NK-92 treated with Interleukin-12 subunit alpha and Interleukin-12 subunit beta, amount 100 ng/mL, for 24 hours (cell line): Measurements from ENCODE around the gene TOGARAM2.

ENCODE experiments used
- DNase-seq: peaks from one replicate; lab custom pipeline; 2025; lab: John Stamatoyannopoulos, UW

Gene TOGARAM2

GRCh38 chr2:29023188-29023587 is 42.1 kb downstream of the TOGARAM2 start:
- DNase-seq = no peak

DNA sequence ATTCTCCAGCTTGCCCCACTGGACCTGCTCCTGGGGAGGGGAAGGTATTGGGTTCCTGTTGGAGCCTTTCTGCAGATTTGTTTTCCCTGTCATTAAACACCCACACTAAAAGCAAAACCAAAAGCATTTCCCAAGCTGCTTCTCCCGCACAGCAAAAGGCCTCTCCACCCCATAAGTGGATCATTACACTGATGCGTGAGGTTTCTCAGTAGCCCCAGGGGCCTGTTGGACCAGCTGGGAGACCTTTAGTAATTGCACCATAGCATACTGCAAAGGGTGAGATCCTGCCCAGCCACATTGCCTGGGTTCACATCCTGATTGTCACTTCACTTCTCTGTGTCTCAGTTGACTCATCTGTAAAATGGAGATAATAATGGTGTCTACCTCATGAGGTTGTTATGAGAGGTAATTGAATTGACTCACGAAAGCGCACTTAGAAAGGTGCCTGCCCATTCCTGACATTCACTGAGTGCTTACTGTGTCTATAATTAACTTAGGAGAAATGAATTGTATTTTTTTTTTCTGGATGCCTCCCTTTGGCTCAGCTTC is 43.9 kb downstream of the TOGARAM2 start:
- no peak for DNase-seq

DNA sequence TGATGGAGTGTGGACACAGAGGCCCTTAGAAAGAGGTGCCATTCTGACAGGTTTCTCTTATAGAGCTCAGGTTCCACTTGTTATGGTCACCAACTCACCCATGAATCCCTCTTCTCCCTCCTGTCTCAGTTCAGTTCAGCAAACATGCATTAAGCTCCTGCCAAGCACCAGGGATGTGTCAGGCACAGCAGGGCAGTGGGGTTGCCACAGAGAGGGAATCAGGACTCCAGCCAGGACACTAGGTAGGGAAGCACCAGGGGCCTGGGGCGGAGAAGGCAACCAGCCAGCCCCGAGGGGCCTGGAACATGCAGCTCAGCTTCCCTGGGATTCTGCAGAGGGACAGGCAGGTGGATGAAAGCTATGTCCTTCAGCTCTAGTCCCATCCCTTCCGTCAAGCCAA is 44.6 kb downstream of the TOGARAM2 start:
- DNase-seq = no peak

DNA sequence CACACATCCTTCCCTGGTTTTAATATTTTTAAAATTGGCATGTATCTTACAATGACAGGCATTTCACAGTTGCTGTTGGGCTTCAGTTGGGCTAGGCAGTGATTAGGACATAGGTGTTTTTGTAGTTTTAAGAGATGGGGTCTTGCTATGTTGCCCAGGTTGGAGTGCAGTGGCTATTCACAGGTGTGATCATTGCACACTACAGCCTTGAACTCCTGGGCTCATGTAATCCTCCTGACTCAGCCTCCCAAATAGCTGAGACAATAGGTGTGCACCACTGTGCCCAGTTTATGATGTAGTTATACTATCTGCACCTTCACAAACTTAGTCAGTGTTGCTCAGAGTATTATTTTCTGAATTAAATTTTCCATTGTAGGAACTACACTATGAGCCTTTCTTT is 49.9 kb downstream of the TOGARAM2 start:
- no peak for DNase-seq

- DNase-seq = no peak
Measured at GRCh38 chr2:29032189-29032588, 51.1 kb downstream of the TOGARAM2 start.

- DNase-seq = no peak
Measured at GRCh38 chr2:29033172-29033571, 52.1 kb downstream of the TOGARAM2 start.

DNA sequence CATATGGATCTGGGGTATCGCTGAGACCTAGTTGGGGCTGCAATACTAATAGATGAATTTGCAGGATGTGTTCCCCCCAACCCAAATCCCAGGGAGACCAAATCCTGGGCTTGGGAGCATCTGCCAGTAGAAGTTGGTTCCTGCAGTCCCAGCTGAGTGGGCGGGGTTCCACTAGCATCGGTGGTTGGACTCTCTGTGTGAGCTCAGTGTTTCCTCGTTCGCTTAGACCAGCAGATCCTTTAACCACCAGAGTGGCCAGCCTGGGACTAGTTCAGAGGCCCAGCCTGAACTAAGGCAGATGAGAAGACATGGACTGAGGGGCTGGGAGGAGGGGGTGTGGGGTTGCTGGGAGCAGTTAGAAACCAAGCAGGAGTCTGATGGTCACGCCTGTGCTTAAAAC is 52.6 kb downstream of the TOGARAM2 start:
- DNase-seq = no peak

DNA sequence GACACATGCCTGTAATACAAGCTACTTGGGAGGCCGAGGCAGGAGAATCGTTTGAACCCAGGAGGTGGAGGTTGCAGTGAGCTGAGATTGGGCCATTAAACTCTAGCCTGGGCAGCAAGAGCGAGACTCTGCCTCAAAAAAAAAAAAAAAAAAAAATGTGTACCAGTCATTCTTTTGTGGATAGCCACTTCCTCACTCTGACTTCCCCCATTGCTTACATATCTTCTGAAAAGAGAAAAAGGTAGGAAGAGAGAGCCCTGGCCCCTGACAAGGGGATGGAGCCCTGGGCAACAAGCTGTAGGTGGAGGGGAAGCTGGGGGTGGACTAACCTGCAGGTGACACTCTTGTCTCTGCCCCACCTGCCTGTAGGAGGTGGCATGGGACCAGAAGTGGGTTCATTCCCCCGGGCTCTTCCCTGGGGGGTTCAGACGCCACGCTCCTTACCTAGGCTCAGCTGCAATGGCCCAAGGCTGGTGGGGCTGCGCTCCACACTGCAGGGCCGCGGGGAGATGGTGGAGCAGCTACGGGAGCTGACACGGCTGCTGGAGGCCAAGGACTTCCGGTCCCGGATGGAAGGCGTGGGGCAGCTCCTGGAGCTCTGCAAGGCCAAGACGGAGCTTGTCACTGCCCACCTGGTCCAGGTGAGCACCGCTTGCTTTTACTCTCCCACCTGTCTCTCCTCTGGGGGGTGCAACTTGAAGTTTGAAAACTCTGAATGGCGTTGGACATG is 54.1 kb downstream of the TOGARAM2 start:
- no peak for DNase-seq

- no peak for DNase-seq
Measured at GRCh38 chr2:29039718-29040480, 58.8 kb downstream of the TOGARAM2 start.

DNA sequence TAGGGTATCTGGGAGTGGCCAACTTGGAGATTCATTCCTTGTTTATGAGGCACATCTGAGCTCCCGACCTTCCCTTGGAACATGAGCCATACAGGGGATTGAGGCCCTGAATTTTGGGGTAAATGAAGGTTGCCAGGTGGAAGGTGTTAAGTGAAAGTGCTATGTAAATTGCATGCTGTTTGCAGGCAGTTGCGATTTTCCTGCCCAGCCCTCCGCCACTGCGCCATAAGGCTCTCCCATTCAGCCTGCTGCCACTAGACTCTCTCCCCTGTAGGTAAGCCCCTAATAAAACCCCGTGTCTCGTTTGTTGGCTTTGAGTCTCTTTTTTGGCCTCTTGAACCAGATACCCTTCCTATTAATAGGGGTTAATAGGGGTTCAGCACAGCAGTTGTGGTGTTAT is 59.5 kb downstream of the TOGARAM2 start:
- DNase-seq = no peak

GRCh38 chr2:29041161-29041660 is 60.1 kb downstream of the TOGARAM2 start:
- DNase-seq = no peak

DNA sequence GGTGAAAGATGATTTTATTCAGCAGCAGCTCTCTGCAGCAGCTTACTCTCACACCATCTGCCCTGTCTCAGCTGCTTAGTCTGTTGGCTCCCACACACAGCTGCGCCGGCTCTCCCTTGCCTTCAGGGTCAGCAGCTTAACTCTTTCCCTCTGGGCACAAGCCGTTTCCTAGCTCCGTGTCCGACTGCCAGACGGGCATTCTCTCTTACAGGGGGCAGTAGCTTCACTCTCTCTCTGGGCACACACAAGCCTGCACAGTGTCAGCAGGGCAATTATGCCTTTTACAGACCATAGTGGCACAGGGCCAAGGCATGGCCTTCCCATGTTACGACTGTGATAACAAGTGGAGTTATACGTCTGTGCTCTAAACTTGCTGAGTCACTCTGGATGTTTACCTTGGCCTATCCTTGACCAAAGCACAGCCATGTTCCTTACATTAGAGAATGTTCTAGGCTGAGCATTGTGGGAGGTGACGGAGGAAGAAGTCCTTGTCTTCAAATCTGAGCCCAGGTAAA is 61.5 kb downstream of the TOGARAM2 start:
- DNase-seq = no peak

DNA sequence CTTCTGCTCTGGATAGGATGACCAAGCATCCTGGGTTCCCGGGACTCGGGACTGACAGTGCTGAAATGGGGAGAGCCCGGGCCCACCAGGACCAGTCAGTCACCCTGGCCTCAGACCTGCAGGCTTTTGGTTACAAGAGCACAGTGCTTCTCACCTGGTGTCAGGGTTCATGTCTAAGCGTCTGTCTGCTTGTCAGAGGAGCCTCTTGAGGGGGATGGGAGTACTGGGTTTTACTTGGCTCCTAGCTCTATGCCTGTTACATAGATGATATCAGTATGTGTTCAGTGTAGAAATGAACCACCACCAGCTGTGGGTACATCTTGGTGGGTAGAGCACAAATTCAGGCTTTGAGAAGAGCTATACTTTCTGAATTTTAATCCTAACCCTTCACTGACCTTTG is 63.4 kb downstream of the TOGARAM2 start:
- DNase-seq = no peak

GRCh38 chr2:29046321-29046720 is 65.2 kb downstream of the TOGARAM2 start:
- no peak for DNase-seq

DNA sequence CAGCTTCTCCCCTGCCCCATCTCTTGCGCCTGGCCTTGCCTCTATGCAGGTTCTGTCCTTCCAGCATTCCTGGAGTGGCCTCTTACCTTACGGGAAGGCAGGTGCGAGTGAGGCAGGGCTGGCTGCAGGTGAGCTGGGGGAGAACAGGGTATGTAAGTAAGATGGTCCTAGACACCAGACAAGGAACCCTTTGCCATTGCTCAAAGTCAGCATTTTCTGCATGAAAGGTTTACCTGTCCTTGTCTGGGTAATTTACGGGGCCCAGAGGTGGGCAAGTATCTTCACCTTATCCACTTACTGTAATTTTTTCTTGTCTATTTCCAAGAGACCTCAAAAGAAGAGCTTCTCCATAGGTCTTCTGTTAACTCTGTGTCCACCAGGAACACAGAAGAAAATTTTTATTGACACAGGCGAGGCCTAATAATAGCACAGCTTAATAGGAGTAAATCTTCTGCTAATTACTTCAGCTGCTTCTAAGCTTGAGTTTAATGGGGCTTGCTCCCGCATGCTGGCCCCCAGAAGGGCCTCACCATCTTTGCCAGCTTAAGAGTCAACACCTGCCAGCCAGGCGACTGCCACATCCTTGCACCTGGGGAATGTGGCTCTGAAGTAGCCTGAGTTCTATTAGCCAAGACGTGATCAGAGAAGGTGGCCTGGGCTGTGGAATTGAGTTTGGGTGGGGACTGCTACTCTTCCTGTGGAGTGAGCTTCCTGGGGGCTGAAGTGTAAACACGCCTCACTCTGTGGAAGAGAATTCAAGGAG is 66.2 kb downstream of the TOGARAM2 start:
- DNase-seq = no peak

DNA sequence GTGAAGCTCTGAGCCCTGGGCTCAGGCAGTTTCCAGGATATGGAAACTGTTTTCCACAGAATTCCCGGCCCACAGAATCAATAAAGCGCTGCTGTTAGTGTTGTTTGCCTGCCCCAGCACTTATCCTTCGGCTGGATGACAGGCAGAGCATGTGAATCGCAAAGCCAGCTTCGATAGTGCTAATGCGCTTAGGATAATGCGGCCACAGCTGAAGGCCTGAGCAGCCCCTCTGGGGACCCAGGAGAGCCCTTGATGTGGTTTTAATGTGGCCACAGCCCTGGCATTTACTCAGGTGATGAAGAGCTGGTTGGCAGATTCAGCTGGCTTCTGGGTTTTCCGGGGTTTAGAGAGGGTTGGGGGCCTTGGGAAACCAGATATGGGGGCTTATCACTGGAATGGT is 69.5 kb downstream of the TOGARAM2 start:
- DNase-seq = no peak

GRCh38 chr2:29051730-29052129 is 70.6 kb downstream of the TOGARAM2 start:
- no peak for DNase-seq

DNA sequence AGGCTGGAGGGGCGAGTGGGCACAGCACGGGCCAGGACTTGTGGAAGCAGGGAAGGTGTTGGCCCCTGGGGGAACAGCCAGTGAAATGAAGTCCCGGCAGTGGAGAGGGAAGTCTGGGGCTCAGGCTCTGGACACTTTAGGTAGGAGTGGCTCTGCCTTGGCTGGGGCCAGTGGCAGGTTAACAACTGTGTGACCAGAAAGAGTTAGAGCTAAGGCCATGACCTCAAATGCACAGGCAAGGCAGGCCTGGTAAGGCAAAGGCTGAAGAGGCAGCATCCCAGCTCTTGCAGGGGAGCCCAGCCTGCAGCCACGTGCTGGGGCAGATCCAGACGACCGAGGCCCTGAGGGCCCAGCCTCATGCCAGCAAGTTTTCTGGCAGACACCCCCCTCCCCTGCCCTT is 71.7 kb downstream of the TOGARAM2 start:
- DNase-seq = no peak

DNA sequence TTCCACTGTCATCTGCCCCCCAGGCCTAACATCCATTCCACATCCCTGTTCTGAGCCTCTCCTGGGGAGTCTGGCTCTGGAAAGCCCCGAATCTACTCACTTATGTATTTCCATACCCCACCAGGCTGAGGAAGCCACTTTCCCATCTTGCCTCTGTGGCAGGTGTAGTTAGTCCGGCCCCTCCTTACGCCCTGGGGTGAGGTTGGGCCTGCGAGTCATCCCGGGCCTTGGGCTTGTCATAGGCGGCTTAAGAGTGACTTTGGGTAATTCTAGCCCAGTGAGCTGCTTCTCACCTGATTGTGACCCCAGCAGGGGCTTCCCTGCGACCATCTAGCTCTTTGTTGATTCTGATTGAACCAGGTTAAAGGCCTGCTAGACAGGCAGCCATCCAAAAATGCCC is 72.1 kb downstream of the TOGARAM2 start:
- no peak for DNase-seq

GRCh38 chr2:29053670-29054400 is 72.7 kb downstream of the TOGARAM2 start:
- no peak for DNase-seq

- no peak for DNase-seq
Measured at GRCh38 chr2:29054430-29054829, 73.3 kb downstream of the TOGARAM2 start.
